GM13976 (cell line): Measurements from ENCODE around the gene TRMT11.

Experiments
- DNase-seq: peaks from one replicate; pipeline ENCODE4 v3.0.0; 2012; ENCODE audit warnings: low spot score
- CTCF ChIP-seq: IDR thresholded peaks from 2 replicates; pipeline ENCODE4 v1.5.1; 2012; ENCODE audit warnings: borderline replicate concordance, mild to moderate bottlenecking; ENCODE audit not compliant: insufficient read depth; ENCODE audit errors: extremely low read depth, missing control alignments, control extremely low read depth
- in situ Hi-C: fragments of 300-500 bp; cut with MboI; formaldehyde crosslinking; loops from one replicate; pipeline ENCODE4 v1.12.0; 2022; ENCODE audit warnings: low sequenced_read_pairs, mixed read lengths, inconsistent platforms; ENCODE audit not compliant: unreplicated experiment

The TRMT11 gene

GRCh38 chr6:126035764-126036163 is 49.4 kb downstream of the TRMT11 start:
- in situ Hi-C loops: no loop called here
- DNase-seq: no peak
- TF ChIP-seq CTCF: no peak

- no peak for DNase-seq
- TF ChIP-seq CTCF: no peak
- in situ Hi-C loops: no loop called here
These were observed 51.9 kb downstream of the TRMT11 start for GRCh38 chr6:126038234-126038633.

GRCh38 chr6:126039284-126039683 is 52.9 kb downstream of the TRMT11 start:
- in situ Hi-C loops: no loop called here
- no peak for TF ChIP-seq CTCF
- no peak for DNase-seq

- TF ChIP-seq CTCF: no peak
- in situ Hi-C loops: no loop called here
- DNase-seq: no peak
These were observed 54.1 kb downstream of the TRMT11 start for GRCh38 chr6:126040394-126040793.

- DNase-seq: no peak
- in situ Hi-C loops: no loop called here
- TF ChIP-seq CTCF: no peak
These were observed 54.5 kb downstream of the TRMT11 start for GRCh38 chr6:126040826-126041225.

GRCh38 chr6:126041516-126041915 is 55.2 kb downstream of the TRMT11 start:
- in situ Hi-C loops: no loop called here
- DNase-seq: no peak
- no peak for TF ChIP-seq CTCF

GRCh38 chr6:126042001-126042419 is 55.7 kb downstream of the TRMT11 start:
- no peak for TF ChIP-seq CTCF
- in situ Hi-C loops: no loop called here
- DNase-seq: no peak
